LNCAP (cell line): Measurements from ENCODE around the gene ZNF385B.

Source experiments
- CTCF ChIP-seq: fragments of 450-650 bp; IDR thresholded peaks from 2 replicates; pipeline ENCODE4 v1.5.1; 2017; ENCODE audit warnings: mild to moderate bottlenecking

Gene ZNF385B

DNA sequence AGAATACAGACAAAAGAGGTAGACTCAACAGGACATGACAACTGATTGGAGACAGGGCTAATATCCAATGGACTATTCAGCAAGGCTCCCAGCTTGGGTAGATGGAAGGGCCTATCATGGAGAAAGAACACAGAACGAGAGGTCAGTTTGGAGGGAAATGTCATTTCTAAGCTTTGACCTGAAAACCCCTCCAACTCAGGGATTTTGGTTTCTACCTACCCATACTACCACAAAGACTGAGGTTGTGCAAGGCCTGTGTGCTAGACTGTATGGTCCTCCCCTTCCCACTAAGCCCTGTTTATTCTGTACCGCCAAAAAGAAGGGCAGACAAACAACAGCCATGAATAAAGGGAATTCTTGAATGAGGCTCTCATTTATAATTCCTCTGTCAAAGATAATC lies 288.9 kb downstream of the ZNF385B start:
- no peak for TF ChIP-seq CTCF

- TF ChIP-seq CTCF = no peak
These were observed 289.7 kb downstream of the ZNF385B start for GRCh38 chr2:179571721-179572120.

GRCh38 chr2:179571252-179571651 lies 290.2 kb downstream of the ZNF385B start:
- no peak for TF ChIP-seq CTCF

DNA sequence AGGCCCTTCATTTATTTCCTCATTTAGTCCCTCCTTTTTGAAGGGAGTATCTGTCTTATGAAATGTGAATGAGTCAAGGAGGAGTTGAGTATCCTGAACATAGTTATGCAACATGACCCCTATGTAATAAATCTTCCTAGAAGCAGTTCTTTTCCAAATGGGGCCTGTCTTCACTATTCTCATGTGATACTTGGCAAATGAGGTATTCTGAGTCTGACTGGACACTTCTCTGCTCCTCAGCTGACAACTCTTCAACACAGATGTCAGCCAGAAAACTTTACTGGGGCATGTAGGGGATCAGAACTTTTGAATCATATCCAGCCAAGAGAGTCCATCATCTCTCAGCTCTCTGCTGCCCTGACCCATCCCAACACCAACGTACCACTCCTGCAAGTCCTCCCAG lies 291.6 kb downstream of the ZNF385B start:
- TF ChIP-seq CTCF = no peak

- TF ChIP-seq CTCF = no peak
These were observed 295.6 kb downstream of the ZNF385B start for GRCh38 chr2:179565807-179566206.

- no peak for TF ChIP-seq CTCF
These were observed 299.0 kb downstream of the ZNF385B start for GRCh38 chr2:179562330-179562885.

- TF ChIP-seq CTCF = no peak
These were observed 299.7 kb downstream of the ZNF385B start for GRCh38 chr2:179561702-179562101.

GRCh38 chr2:179560257-179560735 lies 301.1 kb downstream of the ZNF385B start:
- no peak for TF ChIP-seq CTCF
